Muscle layer of duodenum (tissue), 2 donors: ENCODE data around the gene SAXO1.
"Not testable (repeated sequence)": the region's sequence is repeated elsewhere in the genome, so short reads cannot be mapped to it uniquely, and the experiment has no call there.

Experiments
- H3K27ac ChIP-seq: one replicate; pipeline ENCODE4 v1.7.0; 2013; ENCODE audit warnings: mild to moderate bottlenecking, low read length
- H3K27me3 ChIP-seq: one replicate; pipeline ENCODE4 v1.7.0; 2013; ENCODE audit warnings: low read depth, mild to moderate bottlenecking, control low read depth, low read length
- H3K36me3 ChIP-seq, 2 donors: one replicate each; pipeline ENCODE4 v1.7.0; 2013; ENCODE audit warnings: low read length in 2 of 2, control low read depth in 1 of 2, mild to moderate bottlenecking in 1 of 2; ENCODE audit not compliant: insufficient read depth in 2 of 2, control insufficient read depth in 1 of 2
- H3K4me1 ChIP-seq, 2 donors: one replicate each; pipeline ENCODE4 v1.7.0; 2013; ENCODE audit warnings: low read length in 2 of 2, mild to moderate bottlenecking in 2 of 2, control low read depth in 1 of 2, moderate library complexity in 1 of 2; ENCODE audit not compliant: insufficient read depth in 2 of 2, control insufficient read depth in 1 of 2
- H3K4me3 ChIP-seq, 2 donors: one replicate each; pipeline ENCODE4 v1.7.0; 2013; ENCODE audit warnings: low read length in 2 of 2, low read depth in 1 of 2, mild to moderate bottlenecking in 1 of 2
- H3K9me3 ChIP-seq, 2 donors: one replicate each; pipeline ENCODE4 v1.7.0; 2013; ENCODE audit warnings: low read length in 2 of 2, control low read depth in 1 of 2, mild to moderate bottlenecking in 1 of 2; ENCODE audit not compliant: control insufficient read depth in 1 of 2
- donor health status: healthy.

Gene SAXO1

GRCh38 chr9:18969128-18969527 lies 63.9 kb downstream of the SAXO1 start:
- Histone ChIP-seq H3K9me3 (no peaks in the 10 kb centered on the region), H3K4me1 (no peaks in the 10 kb centered on the region), H3K36me3 (no peaks in the 10 kb centered on the region), H3K27ac (no peak overlapping the region), H3K27me3 (no peaks in the 10 kb centered on the region), H3K4me3 (no peak overlapping the region)

DNA sequence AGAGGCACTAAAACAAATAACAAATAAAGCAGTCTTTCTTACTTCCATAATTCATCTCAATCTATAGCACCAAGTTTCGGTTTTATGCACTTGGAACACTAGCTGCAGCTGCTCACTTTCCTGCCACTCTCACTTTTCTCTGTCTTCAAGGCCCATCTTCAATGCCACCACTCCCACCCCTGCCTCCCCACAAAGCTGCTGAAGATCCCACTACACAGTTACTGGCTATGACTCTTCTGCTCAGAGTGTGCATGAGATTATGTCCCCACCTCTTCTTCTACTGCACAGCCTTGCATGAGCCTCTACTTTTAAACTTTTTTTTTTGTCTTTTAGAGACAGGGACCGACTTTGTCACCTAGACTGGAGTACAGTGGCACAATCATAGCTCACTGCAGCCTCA lies 77.4 kb downstream of the SAXO1 start:
- Histone ChIP-seq H3K9me3 (no peaks in the 10 kb centered on the region), H3K4me3 (no peak overlapping the region), H3K27me3 (no peaks in the 10 kb centered on the region), H3K27ac (no peak overlapping the region), H3K4me1 (no peaks in the 10 kb centered on the region), H3K36me3 (no peaks in the 10 kb centered on the region)

GRCh38 chr9:18951936-18952335 lies 81.1 kb downstream of the SAXO1 start:
- no peak overlapping the region for H3K4me3 ChIP-seq
- H3K27ac ChIP-seq, result no peak overlapping the region
- no peaks in the 10 kb centered on the region for H3K9me3 ChIP-seq
- H3K4me1 ChIP-seq, result no peaks in the 10 kb centered on the region
- H3K27me3 ChIP-seq, result no peaks in the 10 kb centered on the region
- no peaks in the 10 kb centered on the region for H3K36me3 ChIP-seq

GRCh38 chr9:18947892-18948339 lies 85.1 kb downstream of the SAXO1 start:
- Histone ChIP-seq H3K4me1 (no peaks in the 10 kb centered on the region), H3K27me3 (no peaks in the 10 kb centered on the region), H3K9me3 (no peaks in the 10 kb centered on the region), H3K27ac (no peak overlapping the region), H3K36me3 (no peaks in the 10 kb centered on the region), H3K4me3 (no peak overlapping the region)

- Histone ChIP-seq H3K27ac (no peak overlapping the region), H3K27me3 (no peaks in the 10 kb centered on the region), H3K4me1 (no peaks in the 10 kb centered on the region), H3K9me3 (no peaks in the 10 kb centered on the region), H3K36me3 (no peaks in the 10 kb centered on the region), H3K4me3 (no peak overlapping the region)
Measured at GRCh38 chr9:18942801-18943200, 90.2 kb downstream of the SAXO1 start.

DNA sequence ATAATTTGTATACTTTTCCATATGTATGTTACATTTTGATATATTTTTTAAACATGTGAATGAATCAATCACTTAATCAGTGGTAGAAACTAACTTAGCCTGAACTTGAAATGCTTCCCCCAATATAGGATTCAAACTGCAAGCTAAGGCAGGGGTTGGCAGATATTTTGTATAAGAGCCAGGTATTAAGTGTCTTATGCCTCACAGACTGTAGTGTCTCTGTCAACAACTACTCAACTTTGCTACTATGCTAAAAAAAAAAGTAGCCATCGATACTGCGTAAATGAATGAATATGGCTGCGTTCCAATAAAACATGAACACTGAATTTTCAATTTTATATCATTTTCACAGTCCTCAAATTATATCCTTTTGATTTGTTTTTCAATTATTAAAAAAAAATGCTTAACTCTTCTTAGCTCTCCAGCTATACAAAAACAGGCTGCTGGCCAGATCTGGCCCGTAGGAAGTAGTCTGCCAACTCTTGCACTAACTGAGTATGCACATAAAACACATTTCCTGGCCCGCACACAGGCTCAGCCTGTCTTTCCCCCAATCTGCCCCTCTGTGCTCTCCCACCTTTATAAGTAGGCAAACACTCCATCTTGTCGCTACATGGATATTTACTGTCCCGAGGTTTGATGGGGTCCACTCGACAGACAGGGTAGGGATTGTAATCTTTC lies 91.8 kb downstream of the SAXO1 start:
- no peaks in the 10 kb centered on the region for H3K4me1 ChIP-seq
- no peaks in the 10 kb centered on the region for H3K9me3 ChIP-seq
- no peak overlapping the region for H3K4me3 ChIP-seq
- no peaks in the 10 kb centered on the region for H3K36me3 ChIP-seq
- no peak overlapping the region for H3K27ac ChIP-seq
- no peaks in the 10 kb centered on the region for H3K27me3 ChIP-seq

DNA sequence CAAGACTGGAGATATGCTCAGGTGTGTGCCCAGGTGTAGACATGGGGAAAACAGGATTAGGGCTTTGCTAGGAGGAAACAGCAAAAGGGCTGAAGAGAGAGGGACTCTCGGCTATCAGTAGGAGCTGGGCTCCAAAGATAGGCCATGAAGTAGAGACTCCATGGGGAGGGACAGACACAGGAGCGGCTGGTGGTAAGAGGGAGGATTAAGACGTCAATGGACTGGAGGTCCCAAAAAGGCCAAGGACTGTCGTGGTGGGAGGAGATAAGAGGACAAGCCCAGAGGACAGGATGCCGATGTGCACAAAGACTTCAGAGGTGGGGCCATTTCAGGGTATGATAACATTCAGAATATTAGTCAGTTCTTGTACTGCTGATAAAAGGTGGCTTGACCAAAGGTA lies 93.1 kb downstream of the SAXO1 start:
- Histone ChIP-seq H3K27me3 (no peaks in the 10 kb centered on the region), H3K36me3 (no peaks in the 10 kb centered on the region), H3K9me3 (no peaks in the 10 kb centered on the region), H3K27ac (no peak overlapping the region), H3K4me1 (no peaks in the 10 kb centered on the region), H3K4me3 (no peak overlapping the region)

GRCh38 chr9:18936094-18936871 lies 96.7 kb downstream of the SAXO1 start:
- Histone ChIP-seq H3K27ac (no peak overlapping the region), H3K4me3 (no peak overlapping the region), H3K4me1 (no peaks in the 10 kb centered on the region), H3K9me3 (no peaks in the 10 kb centered on the region), H3K27me3 (no peaks in the 10 kb centered on the region), H3K36me3 (no peaks in the 10 kb centered on the region)

- no peaks in the 10 kb centered on the region for H3K36me3 ChIP-seq
- no peak overlapping the region for H3K4me3 ChIP-seq
- no peaks in the 10 kb centered on the region for H3K4me1 ChIP-seq
- no peaks in the 10 kb centered on the region for H3K9me3 ChIP-seq
- no peaks in the 10 kb centered on the region for H3K27me3 ChIP-seq
- no peak overlapping the region for H3K27ac ChIP-seq
Measured at GRCh38 chr9:18935541-18935940, 97.5 kb downstream of the SAXO1 start.

GRCh38 chr9:18930611-18931010 lies 102.4 kb downstream of the SAXO1 start:
- not testable (repeated sequence) for H3K4me3 ChIP-seq, H3K36me3 ChIP-seq, H3K9me3 ChIP-seq, H3K27me3 ChIP-seq, H3K4me1 ChIP-seq, H3K27ac ChIP-seq

DNA sequence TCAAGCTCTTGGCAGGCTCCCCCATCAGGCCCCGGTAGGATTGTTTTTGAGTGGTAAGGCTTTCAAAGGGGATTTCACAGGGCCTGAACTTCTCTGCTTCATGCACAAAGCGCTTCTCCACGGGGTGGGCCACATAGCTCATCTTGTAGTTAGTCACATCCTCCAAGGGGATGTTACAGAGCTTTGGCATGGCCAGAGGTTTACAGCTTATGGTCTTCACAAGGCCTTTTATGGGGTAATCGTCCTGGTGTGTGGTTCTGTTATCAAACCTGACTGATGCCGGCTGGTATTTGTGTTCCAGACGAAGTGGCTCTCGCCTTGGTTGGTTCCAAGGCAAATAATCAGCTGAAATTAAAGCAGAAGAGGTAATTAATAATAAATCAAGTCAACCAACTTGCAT lies 104.3 kb downstream of the SAXO1 start:
- H3K9me3 ChIP-seq, result no peaks in the 10 kb centered on the region
- no peaks in the 10 kb centered on the region for H3K4me1 ChIP-seq
- no peak overlapping the region for H3K27ac ChIP-seq
- no peak overlapping the region for H3K4me3 ChIP-seq
- H3K27me3 ChIP-seq, result no peaks in the 10 kb centered on the region
- H3K36me3 ChIP-seq, result no peaks in the 10 kb centered on the region
